HUES64 (cell line): ENCODE results near the gene TAF5L.
A peak's percentile ranks its signal among the peaks of the same experiment; 100 is the strongest.

Experiments
- H3K27ac ChIP-seq: 2 replicates; pipeline ENCODE4 v1.7.0; 2013; ENCODE audit warnings: low read depth, low read length, inconsistent platforms
- H3K27me3 ChIP-seq: 2 replicates; pipeline ENCODE4 v1.6.1; 2013; ENCODE audit warnings: mild to moderate bottlenecking, low read length; ENCODE audit not compliant: insufficient read depth
- H3K36me3 ChIP-seq: 2 replicates; pipeline ENCODE4 v1.6.1; 2013; ENCODE audit warnings: mild to moderate bottlenecking, low read length; ENCODE audit not compliant: insufficient read depth
- H3K4me1 ChIP-seq: 2 replicates; pipeline ENCODE4 v1.6.1; 2013; ENCODE audit warnings: mild to moderate bottlenecking, low read length, moderate library complexity; ENCODE audit not compliant: insufficient read depth
- H3K4me3 ChIP-seq: 2 replicates; pipeline ENCODE4 v1.5.1; 2013; ENCODE audit warnings: mild to moderate bottlenecking, low read length, moderate library complexity
- H3K9ac ChIP-seq: 2 replicates; pipeline ENCODE4 v1.6.1; 2013; ENCODE audit warnings: mild to moderate bottlenecking, low read depth, low read length
- H3K9me3 ChIP-seq: 2 replicates; pipeline ENCODE4 v1.6.1; 2013; ENCODE audit warnings: low read depth, low read length; ENCODE audit not compliant: insufficient read depth
- WGBS: fragments of 150-250, 120-280 bp; methylation state at CpG from one replicate; pipeline ENCODE4 v1.1.7; 2013; ENCODE audit warnings: missing lambda C conversion rate; 5-methylcytosine and 5-hydroxymethylcytosine counted together

The TAF5L gene

GRCh38 chr1:229661022-229661877 is 35.3 kb upstream of the TAF5L start:
- H3K27ac ChIP-seq: peak overlapping the region; percentile 11; the same call in 1 of the 2 replicates
- WGBS: 63% methylated on average over 19 of the region's 19 CpGs
- H3K9me3 ChIP-seq: no peaks in the 10 kb centered on the region
- no peaks in the 10 kb centered on the region for H3K27me3 ChIP-seq
- no peaks in the 10 kb centered on the region for H3K4me1 ChIP-seq
- H3K4me3 ChIP-seq: no peak overlapping the region
- H3K9ac ChIP-seq: no peak overlapping the region
- peaks cover 58% of the 10 kb centered on the region for H3K36me3 ChIP-seq

GRCh38 chr1:229657993-229658755 is 32.3 kb upstream of the TAF5L start:
- H3K36me3 ChIP-seq: peaks cover 88% of the 10 kb centered on the region

DNA sequence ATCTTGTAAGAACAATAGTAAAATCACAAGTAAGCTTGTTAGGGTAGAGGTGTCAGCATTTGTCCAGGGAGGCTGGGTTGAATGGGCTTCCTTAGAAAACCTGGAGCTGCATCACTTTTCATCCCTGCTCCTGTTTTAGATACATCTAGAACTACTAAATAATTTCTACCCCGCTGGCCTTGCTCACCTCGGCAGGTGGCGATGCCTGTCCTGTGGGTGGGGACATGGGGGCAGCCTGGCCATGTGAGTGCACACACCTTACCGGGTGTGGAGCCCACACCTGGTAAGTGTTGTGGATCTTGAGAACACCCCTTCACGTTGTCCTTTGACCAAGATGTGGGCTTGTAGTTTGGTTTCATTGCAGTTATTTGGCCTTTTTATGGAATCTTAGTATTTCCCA is 29.9 kb upstream of the TAF5L start:
- Histone ChIP-seq H3K36me3 (peaks cover 98% of the 10 kb centered on the region), H3K4me1 (no peaks in the 10 kb centered on the region), H3K9me3 (no peaks in the 10 kb centered on the region), H3K9ac (no peak overlapping the region), H3K4me3 (no peak overlapping the region), H3K27me3 (no peaks in the 10 kb centered on the region), H3K27ac (no peak overlapping the region)
- 94% methylated on average over 5 of the region's 5 CpGs for WGBS

More at GRCh38 chr1:229657993-229658755, 32.3 kb upstream of the TAF5L start:
- 97% methylated on average over 2 of the region's 2 CpGs for WGBS
- Histone ChIP-seq H3K27me3 (no peaks in the 10 kb centered on the region), H3K9ac (no peak overlapping the region), H3K4me3 (no peak overlapping the region), H3K9me3 (no peaks in the 10 kb centered on the region), H3K4me1 (no peaks in the 10 kb centered on the region), H3K27ac (no peak overlapping the region)

DNA sequence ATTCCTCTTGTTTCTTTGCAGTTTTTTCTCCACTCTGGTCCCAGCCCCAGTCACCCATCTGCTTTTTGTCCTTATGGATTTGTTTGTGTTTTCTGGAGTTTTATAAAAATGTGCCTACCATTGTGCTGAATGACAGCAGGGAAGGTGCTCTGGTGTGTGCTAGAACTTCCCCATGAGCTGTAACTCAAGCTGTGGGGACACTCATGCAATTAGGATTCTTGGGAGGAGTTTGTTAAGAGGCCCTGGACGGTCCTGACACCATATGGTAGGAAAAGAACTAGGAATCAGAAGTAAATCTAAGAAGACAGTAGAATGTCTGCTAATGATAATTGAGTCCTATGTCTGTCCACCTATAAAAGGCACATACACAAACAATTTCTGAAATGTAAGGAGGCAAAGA is 27.5 kb upstream of the TAF5L start:
- no peaks in the 10 kb centered on the region for H3K4me1 ChIP-seq
- no peak overlapping the region for H3K4me3 ChIP-seq
- H3K27ac ChIP-seq: no peak overlapping the region
- H3K9ac ChIP-seq: no peak overlapping the region
- 96% methylated on average over 1 of the region's 1 CpG for WGBS
- H3K9me3 ChIP-seq: no peaks in the 10 kb centered on the region
- no peaks in the 10 kb centered on the region for H3K27me3 ChIP-seq
- peaks cover 97% of the 10 kb centered on the region for H3K36me3 ChIP-seq

- Histone ChIP-seq H3K4me3 (no peak overlapping the region), H3K9ac (no peak overlapping the region), H3K9me3 (no peaks in the 10 kb centered on the region), H3K27me3 (no peaks in the 10 kb centered on the region), H3K36me3 (peaks cover 97% of the 10 kb centered on the region), H3K4me1 (no peaks in the 10 kb centered on the region), H3K27ac (no peak overlapping the region)
- 98% methylated on average over 3 of the region's 3 CpGs for WGBS
Observed at GRCh38 chr1:229651546-229651945, 25.6 kb upstream of the TAF5L start.

DNA sequence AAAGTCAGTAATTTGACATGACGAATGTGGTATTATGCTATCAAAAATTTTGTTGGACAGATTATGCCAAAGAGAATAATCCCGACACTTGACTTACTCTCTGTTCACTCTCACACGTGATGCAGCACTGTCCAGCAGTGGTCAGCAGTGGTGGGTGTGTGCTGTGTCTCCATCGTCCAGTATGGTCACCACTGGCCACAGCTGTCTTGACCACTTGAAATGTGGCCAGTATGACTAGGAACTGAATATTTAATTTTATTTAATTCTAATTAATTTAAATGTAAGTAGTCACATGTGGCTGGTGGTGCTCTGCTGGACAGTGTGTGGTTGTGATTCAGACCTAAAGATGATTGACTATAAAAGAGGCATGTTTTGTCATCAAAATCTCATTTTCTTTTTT is 24.1 kb upstream of the TAF5L start:
- 96% methylated on average over 4 of the region's 4 CpGs for WGBS
- no peaks in the 10 kb centered on the region for H3K27me3 ChIP-seq
- H3K36me3 ChIP-seq: peaks cover 97% of the 10 kb centered on the region
- no peaks in the 10 kb centered on the region for H3K4me1 ChIP-seq
- H3K9me3 ChIP-seq: no peaks in the 10 kb centered on the region
- no peak overlapping the region for H3K9ac ChIP-seq
- no peak overlapping the region for H3K4me3 ChIP-seq
- H3K27ac ChIP-seq: no peak overlapping the region

- no peaks in the 10 kb centered on the region for H3K9me3 ChIP-seq
- WGBS: 98% methylated on average over 3 of the region's 4 CpGs
- peaks cover 95% of the 10 kb centered on the region for H3K36me3 ChIP-seq
Observed at GRCh38 chr1:229648406-229648805, 22.5 kb upstream of the TAF5L start.

DNA sequence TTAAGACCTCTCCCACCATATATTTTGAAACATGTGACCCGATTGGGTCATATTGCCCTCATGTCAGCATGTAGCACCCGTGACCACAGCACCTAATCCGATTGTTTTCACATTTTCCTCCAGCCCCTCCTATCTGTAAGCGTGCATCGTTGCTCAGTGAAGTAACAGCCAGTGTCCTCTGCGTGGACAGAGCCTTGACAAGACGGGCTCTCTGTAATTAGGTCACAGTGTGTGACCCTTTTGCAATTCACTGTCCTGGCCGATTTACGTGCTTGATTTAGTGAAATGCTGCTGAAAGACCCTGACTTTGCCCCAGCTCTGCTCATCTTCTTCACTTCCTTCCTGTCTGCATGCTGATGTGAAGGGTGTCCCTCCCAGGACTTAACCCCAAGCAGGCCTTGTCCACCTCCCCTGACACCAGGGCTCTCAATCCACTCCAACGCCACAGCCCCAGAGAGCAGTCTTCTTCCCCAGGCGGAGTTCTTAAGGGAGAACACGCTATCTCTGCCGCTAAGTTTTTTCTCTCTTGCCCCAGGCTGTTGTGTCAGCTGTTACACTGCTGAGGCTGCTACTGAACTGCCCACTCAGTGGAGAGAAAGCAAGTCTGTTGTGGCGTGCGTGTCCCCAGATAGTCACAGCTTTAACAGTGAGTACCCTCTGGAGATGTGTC is 19.5 kb upstream of the TAF5L start:
- no peaks in the 10 kb centered on the region for H3K4me1 ChIP-seq
- WGBS: 97% methylated on average over 15 of the region's 15 CpGs
- no peaks in the 10 kb centered on the region for H3K27me3 ChIP-seq
- H3K4me3 ChIP-seq: no peak overlapping the region
- no peak overlapping the region for H3K27ac ChIP-seq
- peaks cover 95% of the 10 kb centered on the region for H3K36me3 ChIP-seq
- H3K9me3 ChIP-seq: no peaks in the 10 kb centered on the region
- H3K9ac ChIP-seq: no peak overlapping the region

More at GRCh38 chr1:229648406-229648805, 22.5 kb upstream of the TAF5L start:
- H3K27ac ChIP-seq: no peak overlapping the region
- no peaks in the 10 kb centered on the region for H3K4me1 ChIP-seq
- no peak overlapping the region for H3K4me3 ChIP-seq
- no peaks in the 10 kb centered on the region for H3K27me3 ChIP-seq
- no peak overlapping the region for H3K9ac ChIP-seq

DNA sequence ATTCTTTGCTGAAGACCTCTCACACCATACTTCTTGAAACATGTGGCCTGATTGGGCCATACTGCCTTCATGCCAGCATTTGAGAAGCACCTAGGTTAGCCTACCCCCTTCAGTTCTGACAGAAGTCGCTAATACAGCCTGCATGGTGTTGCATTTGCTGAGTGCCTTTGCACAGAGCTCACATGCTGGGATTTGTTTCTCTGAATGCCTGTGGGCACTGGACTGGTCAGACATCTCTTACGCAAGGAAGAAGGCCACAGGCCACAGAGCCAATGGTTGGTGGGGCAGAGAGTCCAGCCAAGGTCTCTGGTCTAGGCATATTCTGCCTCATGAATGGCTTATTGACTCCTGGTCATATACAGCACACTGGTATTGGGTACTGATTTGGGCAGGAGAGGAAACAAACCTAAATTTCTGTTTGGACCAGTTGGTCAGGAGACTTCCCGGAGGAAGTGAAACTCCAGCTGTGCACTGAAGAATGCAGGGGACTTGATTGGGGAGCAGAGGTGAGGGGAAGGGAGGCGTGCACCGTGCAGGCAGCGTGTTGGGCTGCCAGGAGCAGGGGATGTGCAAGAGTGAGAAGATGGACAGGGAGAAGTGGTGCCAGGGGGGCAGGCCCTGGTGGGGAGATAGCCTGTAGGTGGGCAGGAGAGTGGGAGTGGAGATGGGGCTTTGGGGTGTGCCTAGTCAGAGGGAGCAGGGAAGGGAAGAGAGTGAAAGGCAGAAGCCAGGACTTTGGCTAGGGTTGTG is 18.2 kb upstream of the TAF5L start:
- Histone ChIP-seq H3K27ac (no peak overlapping the region), H3K36me3 (peaks cover 94% of the 10 kb centered on the region), H3K4me3 (no peak overlapping the region), H3K27me3 (no peaks in the 10 kb centered on the region), H3K4me1 (no peaks in the 10 kb centered on the region), H3K9ac (no peak overlapping the region), H3K9me3 (no peaks in the 10 kb centered on the region)
- WGBS: 93% methylated on average over 6 of the region's 6 CpGs

- Histone ChIP-seq H3K36me3 (peaks cover 92% of the 10 kb centered on the region), H3K27me3 (no peaks in the 10 kb centered on the region), H3K27ac (no peak overlapping the region), H3K9ac (no peak overlapping the region), H3K9me3 (no peaks in the 10 kb centered on the region), H3K4me1 (no peaks in the 10 kb centered on the region), H3K4me3 (no peak overlapping the region)
- 97% methylated on average over 4 of the region's 4 CpGs for WGBS
Observed at GRCh38 chr1:229642970-229643369, 17.0 kb upstream of the TAF5L start.
